H1 (cell line): ENCODE data around the gene EFHC1. TPM values are rescaled to one million over a fixed set of nuclear protein-coding genes. Genes with fewer than 3 reads are reported as not detected.

Experiments
- RAD21 ChIP-seq, 2 experiments: IDR thresholded peaks in 1 of 2; conservative IDR thresholded peaks in 1 of 2; 2 replicates each; pipeline ENCODE4 v1.6.1; 2011; ENCODE audit warnings: low read depth in 2 of 2, low read length in 2 of 2, improper control_type of control experiment in 1 of 2, inconsistent platforms in 1 of 2, mild to moderate bottlenecking in 1 of 2, moderate library complexity in 1 of 2
- polyA plus RNA-seq, 7 experiments: library from polyadenylated mRNA; depleted of rRNA in 3 of 7; stranded (reverse) in 5 of 7; unstranded in 2 of 7; fragments of >200 nt in 5 of 7; fragments of 200-250 nt in 2 of 7; gene quantifications; 1 replicate in 5 of 7; 2 replicates in 1 of 7; 4 replicates in 1 of 7; pipeline versions ENCODE4 v1.2.1 to v1.2.3, GENCODE V29; 2011 to 2013; ENCODE audit warnings: missing spikeins in 2 of 7, mixed read lengths in 2 of 7
- total RNA-seq: library from RNA; stranded (reverse); fragmentation: NEBNext Ultra II Directional; extraction: Animal tissue kit (Norgen Biotek cat#: 25700); gene quantifications from 2 replicates; pipeline ENCODE4 v1.2.1, GENCODE V29; 2021

EFHC1 gene
- total and polyA plus RNA-seq, 2 of the 8 experiments (the other 6 are each of a cell fraction or from before 2014, with no cell fraction given) = 10.5 to 16.4 TPM

GRCh38 chr6:52376763-52377162 lies 43.4 kb upstream of the EFHC1 start (continued):
- no peak for TF ChIP-seq RAD21 (IDR thresholded peaks at IDR 0.05 in 1 of 2, conservative IDR thresholded peaks at IDR 0.05 in 1 of 2; ENCODE audit: low read depth in 2 of 2, low read length in 2 of 2)
